Measurements from ENCODE around the gene DICER1.

- TF ChIP-seq POLR2A (IDR thresholded peaks at IDR 0.05) (no peak), CTCF (IDR thresholded peaks at IDR 0.05) (no peak)
Observed at GRCh38 chr14:95147597-95147996, 9.7 kb downstream of the DICER1 start.

Data from Peyer's patch (tissue), 4 donors.